Naive thymus-derived CD4-positive, alpha-beta T cell (primary cell): ENCODE data around the gene ATP10D. TPM values are rescaled to one million over a fixed set of nuclear protein-coding genes. Genes with fewer than 3 reads are reported as not detected.

Experiments
- ATAC-seq: fragments of 150-1000 bp; cut with Tn5 transposase; 2 replicates; pipeline ENCODE4 v1.10.0; 2021; ENCODE audit warnings: mild to moderate bottlenecking, moderate library complexity
- CTCF ChIA-PET: fragments of 350-600 bp; sonication (Branson Sonifier 250); formaldehyde crosslinking; loops from one replicate; lab custom pipeline; 2021; ENCODE audit warnings: antibody characterized with exemption; lab: Charles Lee
- POLR2A ChIA-PET: fragments of 350-600 bp; sonication (Branson Sonifier 250); formaldehyde crosslinking; loops from one replicate; lab custom pipeline; 2021; ENCODE audit warnings: antibody characterized with exemption, inconsistent platforms; lab: Charles Lee
- DNase-seq, 9 donors: peaks; one replicate each; pipeline versions ENCODE4 v3.0.0 to v3.0.0-alpha.2; 2020 to 2022; ENCODE audit warnings: mixed read lengths in 1 of 9
- H3K27ac ChIP-seq: one replicate; pipeline ENCODE4 v1.7.0; 2013; ENCODE audit warnings: mild to moderate bottlenecking, low read depth, low read length, moderate library complexity
- H3K27me3 ChIP-seq, 2 donors: one replicate each; pipeline ENCODE4 v1.7.0; 2013; ENCODE audit warnings: low read length in 2 of 2, mild to moderate bottlenecking in 2 of 2, moderate library complexity in 2 of 2; ENCODE audit not compliant: control insufficient read depth in 2 of 2, insufficient read depth in 2 of 2
- H3K36me3 ChIP-seq, 3 experiments: 1 replicate in 2 of 3; 2 replicates in 1 of 3; pipeline ENCODE4 v1.7.0; 2013; ENCODE audit warnings: low read length in 3 of 3, mild to moderate bottlenecking in 3 of 3, moderate library complexity in 1 of 3; ENCODE audit not compliant: insufficient read depth in 3 of 3, control insufficient read depth in 2 of 3
- H3K4me1 ChIP-seq, 2 donors: one replicate each; pipeline ENCODE4 v1.7.0; 2013; ENCODE audit warnings: low read length in 2 of 2, mild to moderate bottlenecking in 2 of 2, moderate library complexity in 1 of 2; ENCODE audit not compliant: control insufficient read depth in 2 of 2, insufficient read depth in 2 of 2
- H3K4me3 ChIP-seq: 2 replicates; pipeline ENCODE4 v1.7.0; 2013; ENCODE audit warnings: mild to moderate bottlenecking, low read length
- H3K9me3 ChIP-seq, 3 experiments: 1 replicate in 2 of 3; 2 replicates in 1 of 3; pipeline ENCODE4 v1.7.0; 2013; ENCODE audit warnings: low read length in 3 of 3; ENCODE audit not compliant: control insufficient read depth in 2 of 3
- H3K27ac Mint-ChIP-seq, 9 donors: one replicate each; pipeline ENCODE4 v1.8.0; 2020 to 2022; ENCODE audit warnings: mixed read lengths in 9 of 9, mild to moderate bottlenecking in 8 of 9, moderate library complexity in 5 of 9, inconsistent platforms in 2 of 9
- H3K27me3 Mint-ChIP-seq, 5 donors: one replicate each; pipeline ENCODE4 v1.8.0; 2021 to 2022; ENCODE audit warnings: mixed read lengths in 5 of 5, mild to moderate bottlenecking in 1 of 5
- H3K36me3 Mint-ChIP-seq, 5 donors: one replicate each; pipeline ENCODE4 v1.8.0; 2020 to 2022; ENCODE audit warnings: mixed read lengths in 5 of 5, mild to moderate bottlenecking in 3 of 5, inconsistent platforms in 1 of 5
- H3K4me1 Mint-ChIP-seq, 7 donors: one replicate each; pipeline ENCODE4 v1.8.0; 2020 to 2022; ENCODE audit warnings: mixed read lengths in 7 of 7, mild to moderate bottlenecking in 3 of 7, inconsistent platforms in 1 of 7
- H3K4me3 Mint-ChIP-seq, 10 donors: one replicate each; pipeline ENCODE4 v1.8.0; 2020 to 2022; ENCODE audit warnings: mild to moderate bottlenecking in 10 of 10, mixed read lengths in 10 of 10, moderate library complexity in 6 of 10, inconsistent platforms in 2 of 10
- H3K9me3 Mint-ChIP-seq, 11 donors: one replicate each; pipeline ENCODE4 v1.8.0; 2020 to 2022; ENCODE audit warnings: mixed read lengths in 11 of 11, mild to moderate bottlenecking in 4 of 11, inconsistent platforms in 1 of 11, moderate library complexity in 1 of 11
- intact Hi-C, 2 donors: fragments of 100-400 bp; cut with micrococcal nuclease; formaldehyde crosslinking; loops; one replicate each; pipeline ENCODE4 v1.15.1; 2023
- polyA plus RNA-seq, 2 donors: library from polyadenylated mRNA; unstranded; fragments of 300-500 nt; fragmentation: Illumina TruSeq; gene quantifications; one replicate each; pipeline ENCODE4 v1.2.3, GENCODE V29; 2021
- total RNA-seq, 6 experiments: library from RNA in 5 of 6; stranded (reverse) in 5 of 6; gene quantifications; 1 replicate in 5 of 6; 2 replicates in 1 of 6; pipeline ENCODE4 v1.2.3 and lab custom pipeline; 2021 to 2026

The ATP10D gene
- total and polyA plus RNA-seq, 7 experiments from 2014 or later = 0.45 to 29.0 (median 3.4) TPM

GRCh38 chr4:47463235-47463956 lies 21.7 kb upstream of the ATP10D start, which contains the start of gene COMMD8:
Gene COMMD8 (minus strand): TSS chr4:47463702. CDS start chr4:47463651, 51 bp downstream.
- Histone ChIP-seq H3K4me1 (peaks cover 9 to 17% of the 10 kb centered on the region in 2 donors), H3K27me3 (no peaks in the 10 kb centered on the region), H3K36me3 (peaks cover 0 to 7% (median 0%) of the 10 kb centered on the region in 3 experiments), H3K9me3 (no peaks in the 10 kb centered on the region), H3K4me3 (peak within 1 kb of the TSS; percentile 82), H3K27ac (peak within 1 kb of the TSS; percentile 74)
- Mint-ChIP-seq H3K4me3 (peak within 1 kb of the TSS; percentile 77 to 93 (median 90)), H3K9me3 (no peaks in the 10 kb centered on the region), H3K4me1 (peaks cover 20 to 48% (median 38%) of the 10 kb centered on the region in 7 donors), H3K36me3 (peaks cover 0 to 13% (median 3%) of the 10 kb centered on the region in 5 donors), H3K27me3 (no peaks in the 10 kb centered on the region), H3K27ac (peak within 1 kb of the TSS; percentile 76 to 97 (median 95))
- ATAC-seq (peak; percentile 93), DNase-seq (peak; percentile 91 to 97 (median 95))
- intact Hi-C loops = loop anchor here (1.0 to 10.0 kb wide), 13 partner anchors 9 to 1367 kb away; partner anchors contain the start of genes ATP10D (in 2 of the 2), NFXL1 (in 2 of the 2), SLAIN2 (in 2 of the 2) and FRYL (in 1 of the 2)
- ChIA-PET CTCF (interaction anchor here (0.6 to 1.0 kb wide), 4 partner anchors 22 to 106 kb away, joined by 3 read pairs; partner anchors contain the start of gene ATP10D), POLR2A (interaction anchor here (0.7 to 3.5 kb wide), 4 partner anchors 10 to 26 kb away, joined by 3 to 28 read pairs (median 4); partner anchors contain the start of gene ATP10D)

- ChIA-PET POLR2A (interaction anchor here (3.5 kb wide), 1 partner anchor 19 kb away, joined by 28 read pairs; the partner anchor contains the start of gene ATP10D), CTCF (interaction anchor here (0.5 kb wide), 1 partner anchor 881 kb away, joined by 3 read pairs; no protein-coding TSS in a partner anchor)
- H3K27me3 Mint-ChIP-seq = peaks cover 0 to 7% (median 5%) of the 10 kb centered on the region in 5 donors
- no peaks in the 10 kb centered on the region for H3K9me3 Mint-ChIP-seq
- no peaks in the 10 kb centered on the region for H3K9me3 ChIP-seq
- intact Hi-C loops = loop anchor here in 1 of 2 donors (10.0 kb wide), 2 partner anchors 450 to 810 kb away; no protein-coding TSS in a partner anchor
- H3K4me3 ChIP-seq = no peak overlapping the region
- H3K4me1 Mint-ChIP-seq = peaks cover 20 to 35% (median 31%) of the 10 kb centered on the region in 7 donors
- H3K36me3 ChIP-seq = no peaks in the 10 kb centered on the region
- H3K36me3 Mint-ChIP-seq = peaks cover 0 to 1% (median 0%) of the 10 kb centered on the region in 5 donors
- H3K27me3 ChIP-seq = no peaks in the 10 kb centered on the region
- H3K27ac ChIP-seq = no peak overlapping the region
- H3K27ac Mint-ChIP-seq = peak overlapping the region in 1 of 9 donors; percentile 97
- no peak overlapping the region for H3K4me3 Mint-ChIP-seq
- ATAC-seq (no peak), DNase-seq (no peak)
- peaks cover 9 to 17% of the 10 kb centered on the region in 2 donors for H3K4me1 ChIP-seq
Observed at GRCh38 chr4:47465004-47465403, 20.1 kb upstream of the ATP10D start.

- Mint-ChIP-seq H3K27ac (no peak overlapping the region), H3K36me3 (peaks cover 0 to 1% (median 0%) of the 10 kb centered on the region in 5 donors), H3K9me3 (no peaks in the 10 kb centered on the region), H3K27me3 (peaks cover 0 to 9% (median 5%) of the 10 kb centered on the region in 5 donors), H3K4me3 (no peak overlapping the region), H3K4me1 (peaks cover 13 to 26% (median 23%) of the 10 kb centered on the region in 7 donors)
- POLR2A ChIA-PET = no interaction called here
- Histone ChIP-seq H3K27me3 (no peaks in the 10 kb centered on the region), H3K27ac (no peak overlapping the region), H3K4me3 (no peak overlapping the region), H3K36me3 (no peaks in the 10 kb centered on the region), H3K9me3 (no peaks in the 10 kb centered on the region), H3K4me1 (peaks cover 9 to 17% of the 10 kb centered on the region in 2 donors)
- CTCF ChIA-PET = no interaction called here
- DNase-seq (no peak), ATAC-seq (no peak)
- intact Hi-C loops = loop anchor here in 1 of 2 donors (10.0 kb wide), 2 partner anchors 451 to 809 kb away; no protein-coding TSS in a partner anchor
Observed at GRCh38 chr4:47466056-47466785, 18.9 kb upstream of the ATP10D start.

GRCh38 chr4:47468706-47469365 lies 16.2 kb upstream of the ATP10D start:
- H3K27me3 Mint-ChIP-seq = peaks cover 5 to 25% (median 12%) of the 10 kb centered on the region in 5 donors
- CTCF ChIA-PET = no interaction called here
- POLR2A ChIA-PET = no interaction called here

GRCh38 chr4:47469951-47470350 lies 15.1 kb upstream of the ATP10D start:
- Mint-ChIP-seq H3K36me3 (no peaks in the 10 kb centered on the region), H3K27ac (no peak overlapping the region), H3K27me3 (peaks cover 5 to 27% (median 12%) of the 10 kb centered on the region in 5 donors), H3K9me3 (no peaks in the 10 kb centered on the region), H3K4me1 (peaks cover 0 to 2% (median 0%) of the 10 kb centered on the region in 7 donors), H3K4me3 (no peak overlapping the region)
- ATAC-seq (no peak), DNase-seq (no peak)
- H3K36me3 ChIP-seq = no peaks in the 10 kb centered on the region
- H3K27ac ChIP-seq = no peak overlapping the region
- intact Hi-C loops = loop anchor here in 1 of 2 donors (10.0 kb wide), 2 partner anchors 455 to 805 kb away; no protein-coding TSS in a partner anchor
- H3K4me3 ChIP-seq = no peak overlapping the region
- ChIA-PET CTCF (no interaction called here), POLR2A (no interaction called here)
- no peaks in the 10 kb centered on the region for H3K27me3 ChIP-seq
- H3K4me1 ChIP-seq = no peaks in the 10 kb centered on the region
- no peaks in the 10 kb centered on the region for H3K9me3 ChIP-seq

More at GRCh38 chr4:47468706-47469365, 16.2 kb upstream of the ATP10D start:
- H3K27ac Mint-ChIP-seq = no peak overlapping the region
- peaks cover 0 to 3% of the 10 kb centered on the region in 2 donors for H3K4me1 ChIP-seq
- no peak overlapping the region for H3K27ac ChIP-seq
- no peak overlapping the region for H3K4me3 ChIP-seq
- intact Hi-C loops = loop anchor here in 1 of 2 donors (10.0 kb wide), 2 partner anchors 454 to 806 kb away; no protein-coding TSS in a partner anchor
- no peaks in the 10 kb centered on the region for H3K36me3 ChIP-seq
- H3K27me3 ChIP-seq = no peaks in the 10 kb centered on the region
- H3K9me3 ChIP-seq = no peaks in the 10 kb centered on the region
- H3K4me3 Mint-ChIP-seq = no peak overlapping the region
- no peak for DNase-seq
- no peaks in the 10 kb centered on the region for H3K9me3 Mint-ChIP-seq
- ATAC-seq = no peak
- peaks cover 0 to 3% (median 2%) of the 10 kb centered on the region in 7 donors for H3K4me1 Mint-ChIP-seq
- H3K36me3 Mint-ChIP-seq = no peaks in the 10 kb centered on the region

- ChIA-PET POLR2A (interaction anchor here (0.6 kb wide), 1 partner anchor 9 kb away, joined by 4 read pairs; no protein-coding TSS in a partner anchor), CTCF (no interaction called here)
- Histone ChIP-seq H3K4me3 (no peak overlapping the region), H3K4me1 (no peaks in the 10 kb centered on the region), H3K9me3 (no peaks in the 10 kb centered on the region), H3K27me3 (no peaks in the 10 kb centered on the region), H3K27ac (no peak overlapping the region), H3K36me3 (no peaks in the 10 kb centered on the region)
- ATAC-seq (no peak), DNase-seq (no peak)
- H3K27ac Mint-ChIP-seq = no peak overlapping the region
- no peaks in the 10 kb centered on the region for H3K36me3 Mint-ChIP-seq
- peaks cover 0 to 2% (median 0%) of the 10 kb centered on the region in 7 donors for H3K4me1 Mint-ChIP-seq
- H3K4me3 Mint-ChIP-seq = no peak overlapping the region
- intact Hi-C loops = no loop called here
- peaks cover 5 to 27% (median 12%) of the 10 kb centered on the region in 5 donors for H3K27me3 Mint-ChIP-seq
- no peaks in the 10 kb centered on the region for H3K9me3 Mint-ChIP-seq
Observed at GRCh38 chr4:47471064-47471463, 14.0 kb upstream of the ATP10D start.
